Measurements from ENCODE around the gene FZD2.
"Not testable (repeated sequence)": the region's sequence is repeated elsewhere in the genome, so short reads cannot be mapped to it uniquely, and the experiment has no call there.

Gene FZD2

GRCh38 chr17:44556832-44557606 lies at the start of gene FZD2:
Gene FZD2, plus strand, starts transcription at chr17:44557484. Its CDS starts 205 bp downstream, at chr17:44557689.
- DNase-seq (ENCODE audit: low read depth), result no peak

GRCh38 chr17:44511241-44512134 lies 45.8 kb upstream of the FZD2 start:
- not testable (repeated sequence) for DNase-seq (ENCODE audit: low read depth)

- no peak for DNase-seq (ENCODE audit: low read depth)
Measured at GRCh38 chr17:44518032-44518431, 39.3 kb upstream of the FZD2 start.

- DNase-seq (ENCODE audit: low read depth), result no peak
Measured at GRCh38 chr17:44522883-44523671, 34.2 kb upstream of the FZD2 start.

GRCh38 chr17:44523672-44523972 lies 33.7 kb upstream of the FZD2 start:
- no peak for DNase-seq (ENCODE audit: low read depth)

- no peak for DNase-seq (ENCODE audit: low read depth)
Measured at GRCh38 chr17:44527102-44527501, 30.2 kb upstream of the FZD2 start.

- DNase-seq (ENCODE audit: low read depth), result no peak
Measured at GRCh38 chr17:44527954-44528353, 29.3 kb upstream of the FZD2 start.

- DNase-seq (ENCODE audit: low read depth), result no peak
Measured at GRCh38 chr17:44529864-44530263, 27.4 kb upstream of the FZD2 start.

- no peak for DNase-seq (ENCODE audit: low read depth)
Measured at GRCh38 chr17:44530896-44531418, 26.3 kb upstream of the FZD2 start.

- peak; percentile 53 for DNase-seq (ENCODE audit: low read depth)
Measured at GRCh38 chr17:44533533-44534246, 23.6 kb upstream of the FZD2 start.

- DNase-seq (ENCODE audit: low read depth), result no peak
Measured at GRCh38 chr17:44536090-44536953, 21.0 kb upstream of the FZD2 start.

GRCh38 chr17:44537922-44538321 lies 19.4 kb upstream of the FZD2 start:
- DNase-seq (ENCODE audit: low read depth), result not testable (repeated sequence)

GRCh38 chr17:44539673-44540072 lies 17.6 kb upstream of the FZD2 start:
- no peak for DNase-seq (ENCODE audit: low read depth)

GRCh38 chr17:44540246-44541084 lies 16.8 kb upstream of the FZD2 start:
- no peak for DNase-seq (ENCODE audit: low read depth)

- no peak for DNase-seq (ENCODE audit: low read depth)
Measured at GRCh38 chr17:44541884-44542581, 15.3 kb upstream of the FZD2 start.

- no peak for DNase-seq (ENCODE audit: low read depth)
Measured at GRCh38 chr17:44543213-44543904, 13.9 kb upstream of the FZD2 start.

- no peak for DNase-seq (ENCODE audit: low read depth)
Measured at GRCh38 chr17:44543905-44544523, 13.3 kb upstream of the FZD2 start.
